Measurements from ENCODE around the gene MAGEA4. TPM values are rescaled to one million over a fixed set of nuclear protein-coding genes. Genes with fewer than 3 reads are reported as not detected.

The MAGEA4 gene, protein sequence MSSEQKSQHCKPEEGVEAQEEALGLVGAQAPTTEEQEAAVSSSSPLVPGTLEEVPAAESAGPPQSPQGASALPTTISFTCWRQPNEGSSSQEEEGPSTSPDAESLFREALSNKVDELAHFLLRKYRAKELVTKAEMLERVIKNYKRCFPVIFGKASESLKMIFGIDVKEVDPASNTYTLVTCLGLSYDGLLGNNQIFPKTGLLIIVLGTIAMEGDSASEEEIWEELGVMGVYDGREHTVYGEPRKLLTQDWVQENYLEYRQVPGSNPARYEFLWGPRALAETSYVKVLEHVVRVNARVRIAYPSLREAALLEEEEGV
- not detected in 2 replicates for total RNA-seq (2012; rRNA removed)

GRCh38 chrX:151912780-151913179 is at the start of gene MAGEA4:
Gene MAGEA4 (plus strand): TSS chrX:151912889. CDS start chrX:151923665, 10,776 bp downstream.
- Histone ChIP-seq H3K9ac (ENCODE audit: low read depth, low read length) (no peak within 1 kb of the TSS), H3K4me1 (ENCODE audit: control insufficient read depth, insufficient read depth, low read length) (no peaks in the 10 kb centered on the region), H3K27me3 (ENCODE audit: control insufficient read depth, insufficient read depth, low read length) (no peaks in the 10 kb centered on the region), H3K4me3 (ENCODE audit: low read length) (no peak within 1 kb of the TSS), H3K4me2 (ENCODE audit: low read length) (no peak within 1 kb of the TSS), H3K9me3 (replicated peaks; ENCODE audit: low read length) (no peaks in the 10 kb centered on the region), H3K36me3 (ENCODE audit: insufficient read depth, low read length) (no peaks in the 10 kb centered on the region)

GRCh38 chrX:151870602-151871001 is 42.1 kb upstream of the MAGEA4 start:
- Histone ChIP-seq H3K27me3 (ENCODE audit: control insufficient read depth, insufficient read depth, low read length) (no peaks in the 10 kb centered on the region), H3K9ac (ENCODE audit: low read depth, low read length) (peak overlapping the region; percentile 77), H3K9me3 (replicated peaks; ENCODE audit: low read length) (no peaks in the 10 kb centered on the region), H3K36me3 (ENCODE audit: insufficient read depth, low read length) (no peaks in the 10 kb centered on the region), H3K4me2 (ENCODE audit: low read length) (peak overlapping the region; percentile 78), H3K4me3 (ENCODE audit: low read length) (peak overlapping the region; percentile 57), H3K4me1 (ENCODE audit: control insufficient read depth, insufficient read depth, low read length) (peaks cover 20% of the 10 kb centered on the region)

GRCh38 chrX:151871244-151871643 is 41.4 kb upstream of the MAGEA4 start:
- Histone ChIP-seq H3K9ac (ENCODE audit: low read depth, low read length) (peak overlapping the region; percentile 77), H3K36me3 (ENCODE audit: insufficient read depth, low read length) (no peaks in the 10 kb centered on the region), H3K4me1 (ENCODE audit: control insufficient read depth, insufficient read depth, low read length) (peaks cover 20% of the 10 kb centered on the region), H3K27me3 (ENCODE audit: control insufficient read depth, insufficient read depth, low read length) (no peaks in the 10 kb centered on the region), H3K4me3 (ENCODE audit: low read length) (peak overlapping the region; percentile 57), H3K9me3 (replicated peaks; ENCODE audit: low read length) (no peaks in the 10 kb centered on the region), H3K4me2 (ENCODE audit: low read length) (peak overlapping the region; percentile 78)

DNA sequence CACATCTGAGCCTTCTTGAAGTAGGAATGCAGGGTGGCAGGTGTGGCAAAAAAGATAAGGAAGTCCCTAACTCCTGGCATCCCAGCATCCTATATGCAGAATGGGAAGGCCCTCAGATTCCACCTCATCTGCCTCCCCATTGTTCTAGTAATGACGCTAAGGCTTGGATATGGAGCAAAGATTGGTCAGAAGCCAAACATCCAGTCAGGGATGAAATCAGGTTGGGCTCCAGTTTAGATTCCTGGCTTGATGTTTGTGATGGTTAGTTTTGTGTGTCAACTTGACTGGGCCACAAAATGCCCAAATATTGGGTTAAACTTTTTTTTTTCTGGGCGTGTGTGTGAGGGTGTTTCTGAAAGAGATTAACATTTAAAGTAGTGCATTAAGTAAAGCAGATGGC is 39.6 kb upstream of the MAGEA4 start:
- Histone ChIP-seq H3K4me3 (ENCODE audit: low read length) (no peak overlapping the region), H3K4me1 (ENCODE audit: control insufficient read depth, insufficient read depth, low read length) (peaks cover 20% of the 10 kb centered on the region), H3K36me3 (ENCODE audit: insufficient read depth, low read length) (no peaks in the 10 kb centered on the region), H3K4me2 (ENCODE audit: low read length) (no peak overlapping the region), H3K9ac (ENCODE audit: low read depth, low read length) (no peak overlapping the region), H3K27me3 (ENCODE audit: control insufficient read depth, insufficient read depth, low read length) (no peaks in the 10 kb centered on the region), H3K9me3 (replicated peaks; ENCODE audit: low read length) (no peaks in the 10 kb centered on the region)

DNA sequence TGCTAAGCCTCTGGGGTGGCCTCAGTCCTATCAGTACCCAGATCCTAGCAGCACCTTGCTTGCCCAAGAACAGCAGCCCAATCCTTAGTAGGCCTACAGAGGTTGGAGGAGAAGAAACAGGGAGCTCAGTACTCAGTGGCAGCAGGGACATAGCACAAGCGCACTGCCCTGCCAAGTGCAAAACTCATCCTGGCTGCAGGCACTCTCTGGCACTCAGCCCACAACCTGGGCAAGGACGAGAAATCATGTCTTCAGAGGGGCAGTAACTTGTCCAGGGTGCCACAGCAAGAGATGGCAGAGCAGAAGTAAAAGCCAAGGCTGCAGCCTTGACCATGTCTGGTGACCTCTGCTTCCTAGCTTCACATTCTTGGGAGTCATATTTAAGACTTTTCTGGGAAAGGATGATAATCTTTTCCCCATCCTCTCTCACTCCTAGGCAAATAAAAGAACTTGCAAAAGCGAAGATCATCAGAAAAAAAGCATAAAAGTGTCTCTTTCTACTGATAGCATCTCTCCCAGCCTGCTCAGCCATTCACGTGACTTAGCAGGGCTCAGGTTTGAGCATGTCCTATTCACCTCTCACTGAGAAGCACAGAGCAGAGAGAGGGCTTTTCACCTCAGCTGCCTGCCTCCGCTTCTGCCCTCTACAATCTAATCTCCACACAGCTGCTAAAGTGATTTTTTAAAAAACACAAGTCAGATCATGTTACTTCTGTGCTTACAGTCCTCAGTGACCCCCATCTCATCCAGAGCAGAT is 37.2 kb upstream of the MAGEA4 start:
- H3K4me1 ChIP-seq (ENCODE audit: control insufficient read depth, insufficient read depth, low read length): peaks cover 14% of the 10 kb centered on the region
- no peak overlapping the region for H3K9ac ChIP-seq (ENCODE audit: low read depth, low read length)

GRCh38 chrX:151878574-151878973 is 34.1 kb upstream of the MAGEA4 start:
- Histone ChIP-seq H3K9me3 (replicated peaks; ENCODE audit: low read length) (no peaks in the 10 kb centered on the region), H3K4me1 (ENCODE audit: control insufficient read depth, insufficient read depth, low read length) (no peaks in the 10 kb centered on the region), H3K4me3 (ENCODE audit: low read length) (no peak overlapping the region), H3K36me3 (ENCODE audit: insufficient read depth, low read length) (no peaks in the 10 kb centered on the region), H3K4me2 (ENCODE audit: low read length) (no peak overlapping the region), H3K9ac (ENCODE audit: low read depth, low read length) (no peak overlapping the region), H3K27me3 (ENCODE audit: control insufficient read depth, insufficient read depth, low read length) (no peaks in the 10 kb centered on the region)

More for the DNA sequence above, 37.2 kb upstream of the MAGEA4 start:
- H3K4me2 ChIP-seq (ENCODE audit: low read length): no peak overlapping the region
- H3K4me3 ChIP-seq (ENCODE audit: low read length): no peak overlapping the region
- H3K27me3 ChIP-seq (ENCODE audit: control insufficient read depth, insufficient read depth, low read length): no peaks in the 10 kb centered on the region
- H3K36me3 ChIP-seq (ENCODE audit: insufficient read depth, low read length): no peaks in the 10 kb centered on the region
- H3K9me3 ChIP-seq (replicated peaks; ENCODE audit: low read length): no peaks in the 10 kb centered on the region

GRCh38 chrX:151879856-151880255 is 32.8 kb upstream of the MAGEA4 start:
- H3K9me3 ChIP-seq (replicated peaks; ENCODE audit: low read length): no peaks in the 10 kb centered on the region
- H3K36me3 ChIP-seq (ENCODE audit: insufficient read depth, low read length): no peaks in the 10 kb centered on the region
- no peak overlapping the region for H3K9ac ChIP-seq (ENCODE audit: low read depth, low read length)
- no peaks in the 10 kb centered on the region for H3K27me3 ChIP-seq (ENCODE audit: control insufficient read depth, insufficient read depth, low read length)
- no peak overlapping the region for H3K4me2 ChIP-seq (ENCODE audit: low read length)
- H3K4me1 ChIP-seq (ENCODE audit: control insufficient read depth, insufficient read depth, low read length): no peaks in the 10 kb centered on the region
- H3K4me3 ChIP-seq (ENCODE audit: low read length): no peak overlapping the region

GRCh38 chrX:151880895-151881294 is 31.8 kb upstream of the MAGEA4 start:
- Histone ChIP-seq H3K4me3 (ENCODE audit: low read length) (no peak overlapping the region), H3K4me1 (ENCODE audit: control insufficient read depth, insufficient read depth, low read length) (no peaks in the 10 kb centered on the region), H3K27me3 (ENCODE audit: control insufficient read depth, insufficient read depth, low read length) (no peaks in the 10 kb centered on the region), H3K4me2 (ENCODE audit: low read length) (no peak overlapping the region), H3K9me3 (replicated peaks; ENCODE audit: low read length) (no peaks in the 10 kb centered on the region), H3K9ac (ENCODE audit: low read depth, low read length) (no peak overlapping the region), H3K36me3 (ENCODE audit: insufficient read depth, low read length) (no peaks in the 10 kb centered on the region)

GRCh38 chrX:151889421-151889820 is 23.3 kb upstream of the MAGEA4 start:
- no peaks in the 10 kb centered on the region for H3K27me3 ChIP-seq (ENCODE audit: control insufficient read depth, insufficient read depth, low read length)
- no peak overlapping the region for H3K9ac ChIP-seq (ENCODE audit: low read depth, low read length)
- H3K4me3 ChIP-seq (ENCODE audit: low read length): no peak overlapping the region
- peaks cover 3% of the 10 kb centered on the region for H3K9me3 ChIP-seq (replicated peaks; ENCODE audit: low read length)
- H3K4me2 ChIP-seq (ENCODE audit: low read length): no peak overlapping the region
- no peaks in the 10 kb centered on the region for H3K4me1 ChIP-seq (ENCODE audit: control insufficient read depth, insufficient read depth, low read length)
- no peaks in the 10 kb centered on the region for H3K36me3 ChIP-seq (ENCODE audit: insufficient read depth, low read length)

DNA sequence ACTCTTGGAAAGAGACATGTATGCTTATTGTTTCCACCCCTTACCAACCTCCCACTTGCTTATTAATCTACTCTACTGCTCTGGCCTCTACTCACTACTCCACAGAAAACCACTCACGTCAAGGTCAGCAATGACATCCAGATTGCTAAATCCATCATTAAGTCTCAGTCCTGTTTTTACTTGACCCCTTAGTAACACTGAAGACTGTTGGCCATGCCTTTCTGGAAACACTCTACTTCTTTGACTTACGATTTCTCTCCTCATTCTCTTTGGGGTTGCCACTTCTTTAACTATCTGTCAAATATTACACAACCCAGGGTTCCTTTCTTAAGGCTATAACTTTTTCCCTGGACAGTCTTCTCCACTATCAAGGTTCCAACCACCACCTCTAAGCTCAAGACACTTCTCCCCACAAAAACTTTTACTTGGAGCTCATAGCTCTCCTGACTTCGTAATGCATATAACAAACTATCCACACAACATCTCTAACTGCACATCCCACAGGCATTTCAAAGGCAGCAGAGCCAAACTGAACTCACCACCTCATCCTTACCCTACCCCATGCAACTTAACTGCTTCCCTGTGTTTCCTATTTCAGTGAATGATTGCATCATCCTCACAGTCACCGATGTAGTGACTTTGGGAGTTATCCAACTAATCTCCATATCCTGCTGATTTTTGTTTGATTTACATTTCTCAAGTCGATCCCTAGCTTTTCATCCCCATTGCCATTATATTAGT is 15.8 kb upstream of the MAGEA4 start:
- Histone ChIP-seq H3K4me2 (ENCODE audit: low read length) (no peak overlapping the region), H3K9ac (ENCODE audit: low read depth, low read length) (no peak overlapping the region), H3K4me3 (ENCODE audit: low read length) (no peak overlapping the region), H3K36me3 (ENCODE audit: insufficient read depth, low read length) (no peaks in the 10 kb centered on the region), H3K4me1 (ENCODE audit: control insufficient read depth, insufficient read depth, low read length) (no peaks in the 10 kb centered on the region), H3K27me3 (ENCODE audit: control insufficient read depth, insufficient read depth, low read length) (no peaks in the 10 kb centered on the region), H3K9me3 (replicated peaks; ENCODE audit: low read length) (no peaks in the 10 kb centered on the region)

- Histone ChIP-seq H3K4me1 (ENCODE audit: control insufficient read depth, insufficient read depth, low read length) (peaks cover 13% of the 10 kb centered on the region), H3K4me3 (ENCODE audit: low read length) (no peak overlapping the region), H3K27me3 (ENCODE audit: control insufficient read depth, insufficient read depth, low read length) (no peaks in the 10 kb centered on the region), H3K4me2 (ENCODE audit: low read length) (no peak overlapping the region), H3K9ac (ENCODE audit: low read depth, low read length) (no peak overlapping the region), H3K9me3 (replicated peaks; ENCODE audit: low read length) (no peaks in the 10 kb centered on the region), H3K36me3 (ENCODE audit: insufficient read depth, low read length) (no peaks in the 10 kb centered on the region)
Measured at GRCh38 chrX:151899622-151900021, 13.1 kb upstream of the MAGEA4 start.
